Activated T-cell treated with anti-CD3 and anti-CD28 coated beads, Interleukin-2, amount 50 U/mL, for 72 hours (primary cell): ENCODE measurements around the gene BOC. TPM values are rescaled to one million over a fixed set of nuclear protein-coding genes. Genes with fewer than 3 reads are reported as not detected.
A peak's percentile ranks its signal among the peaks of the same experiment; 100 is the strongest.

Experiments
- ATAC-seq, 2 donors: fragments of 150-1000 bp; cut with Tn5 transposase; replicated peaks in 1 of 2; 2 replicates each; pipeline ENCODE4 v1.10.0; 2021; ENCODE audit warnings: moderate library complexity in 2 of 2, mild to moderate bottlenecking in 1 of 2
- DNase-seq, 2 donors: peaks; one replicate each; pipeline ENCODE4 v3.0.0; 2021 to 2022; ENCODE audit warnings: mixed read lengths in 1 of 2
- H3K27ac Mint-ChIP-seq: one replicate; pipeline ENCODE4 v1.8.0; 2022; ENCODE audit warnings: mild to moderate bottlenecking, moderate library complexity, mixed read lengths
- H3K27me3 Mint-ChIP-seq: one replicate; pipeline ENCODE4 v1.8.0; 2022; ENCODE audit warnings: low read depth, mixed read lengths
- H3K36me3 Mint-ChIP-seq, 2 donors: one replicate each; pipeline ENCODE4 v1.8.0; 2022; ENCODE audit warnings: mixed read lengths in 2 of 2, mild to moderate bottlenecking in 1 of 2; ENCODE audit not compliant: insufficient read depth in 2 of 2
- H3K4me1 Mint-ChIP-seq: one replicate; pipeline ENCODE4 v1.8.0; 2022; ENCODE audit warnings: low read depth, mixed read lengths
- H3K4me3 Mint-ChIP-seq, 2 donors: one replicate each; pipeline ENCODE4 v1.8.0; 2022; ENCODE audit warnings: mild to moderate bottlenecking in 2 of 2, mixed read lengths in 2 of 2, moderate library complexity in 2 of 2
- H3K9me3 Mint-ChIP-seq, 2 donors: one replicate each; pipeline ENCODE4 v1.8.0; 2022; ENCODE audit warnings: mixed read lengths in 2 of 2
- total RNA-seq, 2 donors: library from RNA; stranded (reverse); gene quantifications; one replicate each; pipeline ENCODE4 v1.2.3, GENCODE V29; 2022

The BOC gene
- total RNA-seq, 2 donors from 2014 or later: 0.19 to 0.31 TPM

- Mint-ChIP-seq H3K4me3 (no peak overlapping the region), H3K27ac (no peak overlapping the region), H3K4me1 (no peaks in the 10 kb centered on the region), H3K9me3 (no peaks in the 10 kb centered on the region), H3K36me3 (no peaks in the 10 kb centered on the region), H3K27me3 (no peaks in the 10 kb centered on the region)
- ATAC-seq: no peak
- DNase-seq: no peak
Measured at GRCh38 chr3:113275258-113275556, 63.9 kb downstream of the BOC start.

GRCh38 chr3:113275583-113275928 lies 64.2 kb downstream of the BOC start:
- Mint-ChIP-seq H3K4me1 (no peaks in the 10 kb centered on the region), H3K27ac (no peak overlapping the region), H3K27me3 (no peaks in the 10 kb centered on the region), H3K36me3 (no peaks in the 10 kb centered on the region), H3K9me3 (no peaks in the 10 kb centered on the region), H3K4me3 (peak overlapping the region in 1 of 2 donors; percentile 42)
- ATAC-seq (no peak), DNase-seq (no peak)

GRCh38 chr3:113275929-113276750 lies 64.8 kb downstream of the BOC start:
- Mint-ChIP-seq H3K4me1 (no peaks in the 10 kb centered on the region), H3K4me3 (peak overlapping the region in 1 of 2 donors; percentile 42), H3K27ac (no peak overlapping the region)

GRCh38 chr3:113276751-113277080 lies 65.4 kb downstream of the BOC start:
- Mint-ChIP-seq H3K4me1 (no peaks in the 10 kb centered on the region), H3K4me3 (no peak overlapping the region), H3K27ac (no peak overlapping the region), H3K27me3 (no peaks in the 10 kb centered on the region), H3K36me3 (no peaks in the 10 kb centered on the region), H3K9me3 (no peaks in the 10 kb centered on the region)
- DNase-seq (no peak), ATAC-seq (no peak)

More at GRCh38 chr3:113275929-113276750, 64.8 kb downstream of the BOC start:
- no peak for DNase-seq
- peak in 1 of 2 donors; percentile 40 for ATAC-seq
- Mint-ChIP-seq H3K27me3 (no peaks in the 10 kb centered on the region), H3K36me3 (no peaks in the 10 kb centered on the region), H3K9me3 (no peaks in the 10 kb centered on the region)

- no peaks in the 10 kb centered on the region for H3K36me3 Mint-ChIP-seq
- ATAC-seq (no peak), DNase-seq (no peak)
- no peaks in the 10 kb centered on the region for H3K27me3 Mint-ChIP-seq
- H3K4me1 Mint-ChIP-seq: no peaks in the 10 kb centered on the region
- H3K27ac Mint-ChIP-seq: no peak overlapping the region
- no peak overlapping the region for H3K4me3 Mint-ChIP-seq
- H3K9me3 Mint-ChIP-seq: no peaks in the 10 kb centered on the region
Measured at GRCh38 chr3:113277414-113277813, 66.1 kb downstream of the BOC start.

GRCh38 chr3:113277941-113278598 lies 66.7 kb downstream of the BOC start:
- Mint-ChIP-seq H3K27ac (no peak overlapping the region), H3K36me3 (no peaks in the 10 kb centered on the region), H3K4me1 (no peaks in the 10 kb centered on the region), H3K27me3 (no peaks in the 10 kb centered on the region), H3K9me3 (no peaks in the 10 kb centered on the region), H3K4me3 (no peak overlapping the region)
- ATAC-seq (no peak), DNase-seq (no peak)

- DNase-seq: no peak
- Mint-ChIP-seq H3K4me3 (no peak overlapping the region), H3K36me3 (no peaks in the 10 kb centered on the region), H3K4me1 (no peaks in the 10 kb centered on the region), H3K27ac (no peak overlapping the region), H3K9me3 (no peaks in the 10 kb centered on the region), H3K27me3 (no peaks in the 10 kb centered on the region)
- no peak for ATAC-seq
Measured at GRCh38 chr3:113278599-113278955, 67.2 kb downstream of the BOC start.

GRCh38 chr3:113279686-113280085 lies 68.3 kb downstream of the BOC start:
- Mint-ChIP-seq H3K27ac (no peak overlapping the region), H3K36me3 (no peaks in the 10 kb centered on the region), H3K27me3 (no peaks in the 10 kb centered on the region), H3K4me1 (no peaks in the 10 kb centered on the region), H3K9me3 (no peaks in the 10 kb centered on the region), H3K4me3 (no peak overlapping the region)
- ATAC-seq (no peak), DNase-seq (no peak)

- no peak for DNase-seq
- no peaks in the 10 kb centered on the region for H3K9me3 Mint-ChIP-seq
- no peaks in the 10 kb centered on the region for H3K27me3 Mint-ChIP-seq
- H3K4me1 Mint-ChIP-seq: peaks cover 9% of the 10 kb centered on the region
- H3K27ac Mint-ChIP-seq: no peak overlapping the region
- ATAC-seq: no peak
- no peaks in the 10 kb centered on the region for H3K36me3 Mint-ChIP-seq
- H3K4me3 Mint-ChIP-seq: no peak overlapping the region
Measured at GRCh38 chr3:113283306-113283705, 71.9 kb downstream of the BOC start.

- Mint-ChIP-seq H3K9me3 (no peaks in the 10 kb centered on the region), H3K36me3 (no peaks in the 10 kb centered on the region), H3K4me1 (peaks cover 9% of the 10 kb centered on the region), H3K27me3 (no peaks in the 10 kb centered on the region), H3K27ac (no peak overlapping the region), H3K4me3 (no peak overlapping the region)
- DNase-seq: no peak
- ATAC-seq: no peak
Measured at GRCh38 chr3:113284453-113285050, 73.2 kb downstream of the BOC start.

GRCh38 chr3:113285226-113285625 lies 73.9 kb downstream of the BOC start:
- H3K27ac Mint-ChIP-seq: no peak overlapping the region
- H3K27me3 Mint-ChIP-seq: no peaks in the 10 kb centered on the region
- no peak overlapping the region for H3K4me3 Mint-ChIP-seq
- H3K9me3 Mint-ChIP-seq: no peaks in the 10 kb centered on the region
- H3K4me1 Mint-ChIP-seq: peaks cover 9% of the 10 kb centered on the region
- ATAC-seq (no peak), DNase-seq (no peak)
- H3K36me3 Mint-ChIP-seq: no peaks in the 10 kb centered on the region

GRCh38 chr3:113285741-113286140 lies 74.4 kb downstream of the BOC start:
- ATAC-seq (no peak), DNase-seq (no peak)
- H3K27ac Mint-ChIP-seq: no peak overlapping the region
- H3K9me3 Mint-ChIP-seq: no peaks in the 10 kb centered on the region
- no peaks in the 10 kb centered on the region for H3K36me3 Mint-ChIP-seq
- no peak overlapping the region for H3K4me3 Mint-ChIP-seq
- peaks cover 9% of the 10 kb centered on the region for H3K4me1 Mint-ChIP-seq
- H3K27me3 Mint-ChIP-seq: no peaks in the 10 kb centered on the region

GRCh38 chr3:113286524-113286923 lies 75.2 kb downstream of the BOC start:
- no peak for ATAC-seq
- no peak for DNase-seq
- Mint-ChIP-seq H3K4me3 (no peak overlapping the region), H3K36me3 (no peaks in the 10 kb centered on the region), H3K9me3 (no peaks in the 10 kb centered on the region), H3K27ac (no peak overlapping the region), H3K27me3 (no peaks in the 10 kb centered on the region), H3K4me1 (peaks cover 9% of the 10 kb centered on the region)
